Measurements from ENCODE around the gene ITPR2.

ITPR2 gene

GRCh38 chr12:26334621-26335124 lies 498.3 kb downstream of the ITPR2 start:
- H3K79me1 ChIP-seq (replicated peaks; ENCODE audit: low read length, poor library complexity, severe bottlenecking) = no peaks in the 10 kb centered on the region
- no peak overlapping the region for H2AK5ac ChIP-seq (ENCODE audit: low read length, severe bottlenecking)
- no peak overlapping the region for H3K27ac ChIP-seq (ENCODE audit: low read length, poor library complexity, severe bottlenecking)
- no peak overlapping the region for H2AFZ ChIP-seq (ENCODE audit: low read depth, low read length)
- no peak overlapping the region for H2BK5ac ChIP-seq (ENCODE audit: low read depth, low read length, poor library complexity, severe bottlenecking)
- no peak overlapping the region for H2BK15ac ChIP-seq (ENCODE audit: low read depth, poor library complexity, severe bottlenecking)
- no peak overlapping the region for H3K4me3 ChIP-seq (ENCODE audit: insufficient read depth in 1 of 2, low read depth in 1 of 2, low read length in 2 of 2)
- H3K4ac ChIP-seq (ENCODE audit: low read depth in 1 of 2, low read length in 2 of 2) = no peak overlapping the region
- H2BK12ac ChIP-seq (ENCODE audit: low read length in 2 of 2) = no peak overlapping the region
- no peaks in the 10 kb centered on the region for H3K9me3 ChIP-seq (ENCODE audit: control insufficient read depth, low read length)
- 96% methylated on average over 6 of the region's 6 CpGs for WGBS
- no peak overlapping the region for H4K91ac ChIP-seq (ENCODE audit: low read length)
- H4K8ac ChIP-seq (ENCODE audit: low read length) = no peak overlapping the region
- H3K36me3 ChIP-seq (ENCODE audit: control insufficient read depth in 1 of 2, insufficient read depth in 2 of 2, low read depth in 1 of 2, low read length in 2 of 2) = peaks cover 0 to 6% of the 10 kb centered on the region in 2 experiments
- H3K27me3 ChIP-seq (ENCODE audit: control insufficient read depth in 1 of 2, insufficient read depth in 1 of 2, low read length in 2 of 2) = no peaks in the 10 kb centered on the region
- no peak overlapping the region for H3K9ac ChIP-seq (ENCODE audit: low read length)
- no peak overlapping the region for H3K14ac ChIP-seq (ENCODE audit: low read length in 2 of 2)
- no peak overlapping the region for H3K23ac ChIP-seq (ENCODE audit: low read length in 2 of 2)
- no peak for DNase-seq
- H3K4me1 ChIP-seq (ENCODE audit: control insufficient read depth, insufficient read depth, low read depth, low read length) = peaks cover 3% of the 10 kb centered on the region
- no peak overlapping the region for H3K4me2 ChIP-seq (ENCODE audit: low read length, poor library complexity, severe bottlenecking)
- H2BK120ac ChIP-seq (ENCODE audit: low read depth, low read length) = no peak overlapping the region
- H3K18ac ChIP-seq (ENCODE audit: low read depth in 1 of 2, low read length in 2 of 2) = no peak overlapping the region

- no peak overlapping the region for H4K91ac ChIP-seq (ENCODE audit: low read length)
- H2AFZ ChIP-seq (ENCODE audit: low read depth, low read length) = no peak overlapping the region
These were observed 501.0 kb downstream of the ITPR2 start for GRCh38 chr12:26331960-26332359.

DNA sequence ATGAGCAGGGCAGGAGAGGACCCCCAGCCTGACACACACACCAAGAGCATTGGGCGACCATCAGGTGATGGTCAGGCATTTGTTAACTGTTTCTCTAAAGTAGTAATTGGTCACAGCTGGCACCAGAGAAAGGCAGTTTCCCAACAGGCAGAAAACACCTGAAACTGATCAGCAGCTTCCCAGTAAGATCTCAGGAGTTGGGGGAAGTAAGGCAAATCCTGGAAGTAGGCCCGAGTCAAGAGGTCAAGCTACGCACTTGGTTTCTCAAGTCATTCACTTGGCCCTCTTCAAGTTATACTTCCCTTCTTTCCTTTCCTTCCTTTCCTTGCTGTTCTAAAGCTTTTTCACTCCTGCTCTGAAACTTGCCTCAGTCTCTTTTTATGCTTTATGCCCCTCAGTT lies 501.9 kb downstream of the ITPR2 start:
- 100% methylated on average over 3 of the region's 3 CpGs for WGBS
- Histone ChIP-seq H3K9me3 (ENCODE audit: control insufficient read depth, low read length) (no peaks in the 10 kb centered on the region), H3K27me3 (ENCODE audit: control insufficient read depth in 1 of 2, insufficient read depth in 1 of 2, low read length in 2 of 2) (no peaks in the 10 kb centered on the region), H4K8ac (ENCODE audit: low read length) (no peak overlapping the region), H3K36me3 (ENCODE audit: control insufficient read depth in 1 of 2, insufficient read depth in 2 of 2, low read depth in 1 of 2, low read length in 2 of 2) (peaks cover 0 to 6% of the 10 kb centered on the region in 2 experiments), H2AK5ac (ENCODE audit: low read length, severe bottlenecking) (no peak overlapping the region), H3K9ac (ENCODE audit: low read length) (no peak overlapping the region), H2BK120ac (ENCODE audit: low read depth, low read length) (no peak overlapping the region), H2BK12ac (ENCODE audit: low read length in 2 of 2) (no peak overlapping the region), H3K23ac (ENCODE audit: low read length in 2 of 2) (no peak overlapping the region), H3K4ac (ENCODE audit: low read depth in 1 of 2, low read length in 2 of 2) (no peak overlapping the region), H2BK15ac (ENCODE audit: low read depth, poor library complexity, severe bottlenecking) (no peak overlapping the region), H3K14ac (ENCODE audit: low read length in 2 of 2) (no peak overlapping the region), H2BK5ac (ENCODE audit: low read depth, low read length, poor library complexity, severe bottlenecking) (no peak overlapping the region), H3K79me1 (replicated peaks; ENCODE audit: low read length, poor library complexity, severe bottlenecking) (no peaks in the 10 kb centered on the region), H3K27ac (ENCODE audit: low read length, poor library complexity, severe bottlenecking) (no peak overlapping the region), H2AFZ (ENCODE audit: low read depth, low read length) (no peak overlapping the region), H3K4me1 (ENCODE audit: control insufficient read depth, insufficient read depth, low read depth, low read length) (peaks cover 2% of the 10 kb centered on the region), H4K91ac (ENCODE audit: low read length) (no peak overlapping the region), H3K18ac (ENCODE audit: low read depth in 1 of 2, low read length in 2 of 2) (no peak overlapping the region), H3K4me3 (ENCODE audit: insufficient read depth in 1 of 2, low read depth in 1 of 2, low read length in 2 of 2) (no peak overlapping the region), H3K4me2 (ENCODE audit: low read length, poor library complexity, severe bottlenecking) (no peak overlapping the region)
- DNase-seq = no peak

More at GRCh38 chr12:26331960-26332359, 501.0 kb downstream of the ITPR2 start:
- Histone ChIP-seq H3K36me3 (ENCODE audit: control insufficient read depth in 1 of 2, insufficient read depth in 2 of 2, low read depth in 1 of 2, low read length in 2 of 2) (peaks cover 0 to 6% of the 10 kb centered on the region in 2 experiments), H3K9ac (ENCODE audit: low read length) (no peak overlapping the region), H3K4me2 (ENCODE audit: low read length, poor library complexity, severe bottlenecking) (no peak overlapping the region), H2BK120ac (ENCODE audit: low read depth, low read length) (no peak overlapping the region), H3K79me1 (replicated peaks; ENCODE audit: low read length, poor library complexity, severe bottlenecking) (no peaks in the 10 kb centered on the region), H3K9me3 (ENCODE audit: control insufficient read depth, low read length) (no peaks in the 10 kb centered on the region), H3K4me3 (ENCODE audit: insufficient read depth in 1 of 2, low read depth in 1 of 2, low read length in 2 of 2) (no peak overlapping the region), H2AK5ac (ENCODE audit: low read length, severe bottlenecking) (no peak overlapping the region), H4K8ac (ENCODE audit: low read length) (no peak overlapping the region), H3K27me3 (ENCODE audit: control insufficient read depth in 1 of 2, insufficient read depth in 1 of 2, low read length in 2 of 2) (no peaks in the 10 kb centered on the region), H3K27ac (ENCODE audit: low read length, poor library complexity, severe bottlenecking) (no peak overlapping the region), H2BK15ac (ENCODE audit: low read depth, poor library complexity, severe bottlenecking) (no peak overlapping the region), H2BK12ac (ENCODE audit: low read length in 2 of 2) (no peak overlapping the region), H3K14ac (ENCODE audit: low read length in 2 of 2) (no peak overlapping the region), H3K18ac (ENCODE audit: low read depth in 1 of 2, low read length in 2 of 2) (no peak overlapping the region), H3K4me1 (ENCODE audit: control insufficient read depth, insufficient read depth, low read depth, low read length) (peaks cover 2% of the 10 kb centered on the region), H3K23ac (ENCODE audit: low read length in 2 of 2) (no peak overlapping the region), H2BK5ac (ENCODE audit: low read depth, low read length, poor library complexity, severe bottlenecking) (no peak overlapping the region), H3K4ac (ENCODE audit: low read depth in 1 of 2, low read length in 2 of 2) (no peak overlapping the region)
- 100% methylated on average over 3 of the region's 4 CpGs for WGBS
- DNase-seq = no peak

GRCh38 chr12:26327975-26328644 lies 504.9 kb downstream of the ITPR2 start:
- H2BK120ac ChIP-seq (ENCODE audit: low read depth, low read length) = no peak overlapping the region
- no peak overlapping the region for H3K18ac ChIP-seq (ENCODE audit: low read depth in 1 of 2, low read length in 2 of 2)
- H2AFZ ChIP-seq (ENCODE audit: low read depth, low read length) = no peak overlapping the region
- no peak overlapping the region for H3K23ac ChIP-seq (ENCODE audit: low read length in 2 of 2)
- H2AK5ac ChIP-seq (ENCODE audit: low read length, severe bottlenecking) = no peak overlapping the region
- H3K4ac ChIP-seq (ENCODE audit: low read depth in 1 of 2, low read length in 2 of 2) = no peak overlapping the region
- H3K36me3 ChIP-seq (ENCODE audit: control insufficient read depth in 1 of 2, insufficient read depth in 2 of 2, low read depth in 1 of 2, low read length in 2 of 2) = peaks cover 0 to 3% of the 10 kb centered on the region in 2 experiments
- no peak overlapping the region for H2BK5ac ChIP-seq (ENCODE audit: low read depth, low read length, poor library complexity, severe bottlenecking)
- no peak overlapping the region for H2BK15ac ChIP-seq (ENCODE audit: low read depth, poor library complexity, severe bottlenecking)
- no peak overlapping the region for H3K27ac ChIP-seq (ENCODE audit: low read length, poor library complexity, severe bottlenecking)
- H3K4me2 ChIP-seq (ENCODE audit: low read length, poor library complexity, severe bottlenecking) = no peak overlapping the region
- 69% methylated on average over 4 of the region's 4 CpGs for WGBS
- no peaks in the 10 kb centered on the region for H3K9me3 ChIP-seq (ENCODE audit: control insufficient read depth, low read length)
- H3K79me1 ChIP-seq (replicated peaks; ENCODE audit: low read length, poor library complexity, severe bottlenecking) = no peaks in the 10 kb centered on the region
- H3K27me3 ChIP-seq (ENCODE audit: control insufficient read depth in 1 of 2, insufficient read depth in 1 of 2, low read length in 2 of 2) = no peaks in the 10 kb centered on the region
- no peak overlapping the region for H4K91ac ChIP-seq (ENCODE audit: low read length)
- no peak overlapping the region for H4K8ac ChIP-seq (ENCODE audit: low read length)
- H3K14ac ChIP-seq (ENCODE audit: low read length in 2 of 2) = no peak overlapping the region
- peaks cover 2% of the 10 kb centered on the region for H3K4me1 ChIP-seq (ENCODE audit: control insufficient read depth, insufficient read depth, low read depth, low read length)
- H3K4me3 ChIP-seq (ENCODE audit: insufficient read depth in 1 of 2, low read depth in 1 of 2, low read length in 2 of 2) = no peak overlapping the region
- H3K9ac ChIP-seq (ENCODE audit: low read length) = no peak overlapping the region
- no peak for DNase-seq
- no peak overlapping the region for H2BK12ac ChIP-seq (ENCODE audit: low read length in 2 of 2)

Data from mesenchymal stem cell (in vitro differentiated cells and primary cell).